ENCODE data around the gene IMP4.
A peak's percentile ranks its signal among the peaks of the same experiment; 100 is the strongest.

IMP4 gene

DNA sequence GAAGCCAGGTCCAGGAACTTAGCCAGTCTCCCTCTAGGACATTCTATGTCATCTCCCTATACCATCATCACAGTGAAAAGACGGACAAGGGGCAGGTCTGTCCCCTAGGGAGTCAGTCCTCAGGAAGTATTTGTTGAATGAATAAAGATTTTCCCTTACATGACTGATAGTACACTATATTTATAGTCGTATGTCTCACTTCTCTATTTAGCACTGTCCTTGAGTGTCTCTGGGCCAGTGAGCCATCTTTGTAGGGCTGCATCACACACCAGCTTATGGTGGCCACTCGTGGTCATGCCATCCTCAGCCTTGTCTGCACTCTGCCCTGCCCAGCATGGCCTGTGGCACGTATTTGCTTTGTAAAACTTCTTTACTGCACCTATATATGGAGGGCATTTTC lies 38.9 kb downstream of the IMP4 start:
- H3K4me1 ChIP-seq (ENCODE audit: control insufficient read depth, low read length): peaks cover 98% of the 10 kb centered on the region
- TF ChIP-seq EZH2phosphoT487 (IDR thresholded peaks at IDR 0.05; ENCODE audit: borderline replicate concordance, low read length) (no peak), CTCF (IDR thresholded peaks at IDR 0.05; ENCODE audit: low read depth, low read length, poor library complexity, severe bottlenecking) (no peak)
- H3K4me2 ChIP-seq (ENCODE audit: low read length): peak overlapping the region; percentile 97
- H3K27ac ChIP-seq (ENCODE audit: low read depth, low read length): peak overlapping the region; percentile 99
- no peaks in the 10 kb centered on the region for H4K20me1 ChIP-seq (ENCODE audit: control insufficient read depth, insufficient read depth, low read depth, low read length)
- no peaks in the 10 kb centered on the region for H3K27me3 ChIP-seq (ENCODE audit: control insufficient read depth, low read length)
- peaks cover 70% of the 10 kb centered on the region for H3K79me2 ChIP-seq (ENCODE audit: control insufficient read depth, low read length)
- no peaks in the 10 kb centered on the region for H3K9me2 ChIP-seq (replicated peaks; ENCODE audit: control insufficient read depth, low read length)
- H3K4me3 ChIP-seq (ENCODE audit: low read length): peak overlapping the region; percentile 96
- H3K9me3 ChIP-seq (ENCODE audit: control insufficient read depth, insufficient read depth, low read length): no peaks in the 10 kb centered on the region
- peaks cover 51% of the 10 kb centered on the region for H3F3A ChIP-seq (ENCODE audit: control insufficient read depth, insufficient read depth)
- H3K36me3 ChIP-seq (ENCODE audit: control insufficient read depth, low read length): peaks cover 70% of the 10 kb centered on the region

- Histone ChIP-seq H3K4me2 (ENCODE audit: low read length) (peak overlapping the region; percentile 97), H3K27ac (ENCODE audit: low read depth, low read length) (peak overlapping the region; percentile 99), H3K27me3 (ENCODE audit: control insufficient read depth, low read length) (no peaks in the 10 kb centered on the region), H3K36me3 (ENCODE audit: control insufficient read depth, low read length) (peaks cover 64% of the 10 kb centered on the region), H3K79me2 (ENCODE audit: control insufficient read depth, low read length) (peaks cover 62% of the 10 kb centered on the region), H4K20me1 (ENCODE audit: control insufficient read depth, insufficient read depth, low read depth, low read length) (no peaks in the 10 kb centered on the region), H3K4me1 (ENCODE audit: control insufficient read depth, low read length) (peaks cover 98% of the 10 kb centered on the region), H3K4me3 (ENCODE audit: low read length) (peak overlapping the region; percentile 96), H3F3A (ENCODE audit: control insufficient read depth, insufficient read depth) (peaks cover 55% of the 10 kb centered on the region), H3K9me3 (ENCODE audit: control insufficient read depth, insufficient read depth, low read length) (no peaks in the 10 kb centered on the region), H3K9me2 (replicated peaks; ENCODE audit: control insufficient read depth, low read length) (no peaks in the 10 kb centered on the region)
- no peak for TF ChIP-seq CTCF (IDR thresholded peaks at IDR 0.05; ENCODE audit: low read depth, low read length, poor library complexity, severe bottlenecking)
- no peak for TF ChIP-seq EZH2phosphoT487 (IDR thresholded peaks at IDR 0.05; ENCODE audit: borderline replicate concordance, low read length)
Observed at GRCh38 chr2:130382313-130382917, 39.7 kb downstream of the IMP4 start.

DNA sequence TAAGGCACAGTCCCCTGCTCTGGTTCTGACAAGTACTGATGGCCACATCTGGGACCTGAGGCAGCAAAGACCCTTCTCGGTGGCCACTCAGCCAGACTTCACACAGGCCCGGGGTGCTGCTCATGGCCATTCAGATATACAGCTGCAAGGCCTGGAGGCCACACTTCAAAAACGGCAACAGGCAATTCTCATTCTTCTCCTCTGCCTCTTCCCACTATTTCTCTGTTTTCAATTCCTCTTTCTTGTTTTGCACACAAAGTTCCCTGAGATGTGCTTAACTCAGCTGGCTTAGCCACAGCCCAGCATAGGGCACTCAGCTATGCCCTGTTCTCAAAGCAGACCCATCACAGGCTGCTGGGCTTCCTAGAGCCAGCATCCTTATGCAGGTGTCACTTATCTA lies 43.0 kb downstream of the IMP4 start:
- TF ChIP-seq CTCF (IDR thresholded peaks at IDR 0.05; ENCODE audit: low read depth, low read length, poor library complexity, severe bottlenecking) (no peak), EZH2phosphoT487 (IDR thresholded peaks at IDR 0.05; ENCODE audit: borderline replicate concordance, low read length) (no peak)
- Histone ChIP-seq H3K4me1 (ENCODE audit: control insufficient read depth, low read length) (peaks cover 98% of the 10 kb centered on the region), H3K79me2 (ENCODE audit: control insufficient read depth, low read length) (peaks cover 38% of the 10 kb centered on the region), H3K4me2 (ENCODE audit: low read length) (peak overlapping the region; percentile 80), H3K27ac (ENCODE audit: low read depth, low read length) (peak overlapping the region; percentile 99), H3K9me3 (ENCODE audit: control insufficient read depth, insufficient read depth, low read length) (no peaks in the 10 kb centered on the region), H3K4me3 (ENCODE audit: low read length) (peak overlapping the region; percentile 74), H4K20me1 (ENCODE audit: control insufficient read depth, insufficient read depth, low read depth, low read length) (no peaks in the 10 kb centered on the region), H3F3A (ENCODE audit: control insufficient read depth, insufficient read depth) (peaks cover 57% of the 10 kb centered on the region), H3K27me3 (ENCODE audit: control insufficient read depth, low read length) (no peaks in the 10 kb centered on the region), H3K36me3 (ENCODE audit: control insufficient read depth, low read length) (peaks cover 40% of the 10 kb centered on the region), H3K9me2 (replicated peaks; ENCODE audit: control insufficient read depth, low read length) (no peaks in the 10 kb centered on the region)
